HCT116 (cell line): ENCODE data around the gene ATG4B. TPM values are rescaled to one million over a fixed set of nuclear protein-coding genes. Genes with fewer than 3 reads are reported as not detected.
A peak's percentile ranks its signal among the peaks of the same experiment; 100 is the strongest.

Source experiments
- ATAC-seq: fragments of 200-7000 bp; cut with Tn5 transposase; 2 replicates; pipeline ENCODE4 v1.9.1; 2020; ENCODE audit warnings: mild to moderate bottlenecking, moderate library complexity
- BruUV-seq: library from RNA; stranded (reverse); fragments of 400-500 nt; replicated peaks from 2 replicates; lab custom pipeline; 2021; lab: Mats Ljungman, UMichigan
- CTCF ChIA-PET: fragments of 300-600 bp; sonication (Branson Sonifier 250); formaldehyde crosslinking; loops from one replicate; lab custom pipeline; 2021; ENCODE audit warnings: antibody characterized with exemption; lab: Charles Lee
- POLR2A ChIA-PET: fragments of 300-600, 350-600 bp; sonication (Branson Sonifier 250); formaldehyde crosslinking; loops from one replicate; lab custom pipeline; 2021; ENCODE audit warnings: antibody characterized with exemption; lab: Charles Lee
- RAD21 ChIA-PET, 2 experiments: fragments of 300-600 bp; sonication (Branson Sonifier 250); formaldehyde crosslinking; loops; one replicate each; lab custom pipeline; 2023; ENCODE audit warnings: low total read pairs in 2 of 2; ENCODE audit not compliant: uncharacterized antibody in 2 of 2, unreplicated experiment in 2 of 2, low non-redundant PET in 1 of 2; lab: Charles Lee
- DNase-seq: peaks from one replicate; pipeline ENCODE4 v3.0.0-alpha.2; 2010; ENCODE audit warnings: low read depth, low spot score
- H2AFZ ChIP-seq: fragments of 200-600 bp; shearing (Covaris generic), sonication (generic); 2 replicates; pipeline ENCODE4 v1.6.1; 2017; ENCODE audit warnings: low read depth, mixed run types, mixed read lengths, antibody characterized with exemption, low read length; ENCODE audit not compliant: poor library complexity, severe bottlenecking
- H3K27ac ChIP-seq: 2 replicates; pipeline ENCODE4 v1.5.1; 2012; ENCODE audit warnings: low read depth, low read length
- H3K27me3 ChIP-seq: fragments of 200-600 bp; sonication (generic); 2 replicates; pipeline ENCODE4 v1.6.1; 2016; ENCODE audit warnings: mixed run types, low read length, mixed read lengths; ENCODE audit not compliant: insufficient read depth
- H3K36me3 ChIP-seq, 2 experiments: fragments of 200-500 bp in 1 of 2; fragments of 200-600 bp in 1 of 2; sonication (Bioruptor generic) in 1 of 2; sonication (generic) in 1 of 2; 2 replicates each; pipeline versions ENCODE4 v1.5.1 to v1.6.1; 2014 to 2016; ENCODE audit warnings: low read length in 2 of 2, inconsistent platforms in 1 of 2, mixed read lengths in 1 of 2, mixed run types in 1 of 2; ENCODE audit not compliant: insufficient read depth in 2 of 2, control insufficient read depth in 1 of 2
- H3K4me1 ChIP-seq, 2 experiments: fragments of 200-600 bp in 1 of 2; sonication (generic) in 1 of 2; 2 replicates each; pipeline versions ENCODE4 v1.5.1 to v1.6.1; 2012 to 2017; ENCODE audit warnings: low read length in 2 of 2, inconsistent platforms in 1 of 2, mild to moderate bottlenecking in 1 of 2, mixed read lengths in 1 of 2, mixed run types in 1 of 2, moderate library complexity in 1 of 2; ENCODE audit not compliant: insufficient read depth in 2 of 2, control insufficient read depth in 1 of 2
- H3K4me2 ChIP-seq: fragments of 200-600 bp; sonication (generic); 2 replicates; pipeline ENCODE4 v1.6.1; 2017; ENCODE audit warnings: mixed run types, low read length, mixed read lengths
- H3K4me3 ChIP-seq, 2 experiments: fragments of 200-600 bp in 1 of 2; sonication (generic) in 1 of 2; replicated peaks in 1 of 2; 2 replicates each; pipeline ENCODE4 v1.5.1; 2011 to 2016; ENCODE audit warnings: low read length in 2 of 2, control low read depth in 1 of 2, low read depth in 1 of 2, mild to moderate bottlenecking in 1 of 2, mixed read lengths in 1 of 2, mixed run types in 1 of 2
- H3K79me2 ChIP-seq: fragments of 200-600 bp; sonication (generic); 2 replicates; pipeline ENCODE4 v1.6.1; 2017; ENCODE audit warnings: mild to moderate bottlenecking, mixed run types, low read length, moderate library complexity, mixed read lengths; ENCODE audit not compliant: insufficient read depth
- H3K9ac ChIP-seq: fragments of 200-600 bp; sonication (generic); 2 replicates; pipeline ENCODE4 v1.6.1; 2016; ENCODE audit warnings: low read length, mixed read lengths
- H3K9me2 ChIP-seq: fragments of 200-600 bp; sonication (generic), shearing (Covaris generic); 2 replicates; pipeline ENCODE4 v1.6.1; 2017; ENCODE audit warnings: mixed run types, mild to moderate bottlenecking, moderate library complexity; ENCODE audit not compliant: insufficient read depth
- H3K9me3 ChIP-seq, 2 experiments: fragments of 200-500 bp in 1 of 2; fragments of 200-600 bp in 1 of 2; sonication (Bioruptor generic) in 1 of 2; sonication (generic) in 1 of 2; 2 replicates each; pipeline ENCODE4 v1.6.1; 2014 to 2017; ENCODE audit warnings: low read length in 2 of 2, mixed read lengths in 2 of 2, inconsistent platforms in 1 of 2, low read depth in 1 of 2, mild to moderate bottlenecking in 1 of 2, mixed run types in 1 of 2, moderate library complexity in 1 of 2; ENCODE audit not compliant: control insufficient read depth in 1 of 2, insufficient read depth in 1 of 2
- H4K20me1 ChIP-seq: fragments of 200-600 bp; sonication (generic), shearing (Covaris generic); 2 replicates; pipeline ENCODE4 v1.6.1; 2017; ENCODE audit warnings: mixed run types, mild to moderate bottlenecking, moderate library complexity; ENCODE audit not compliant: insufficient read depth
- CBX3 ChIP-seq: IDR thresholded peaks from 2 replicates; pipeline ENCODE4 v1.6.1; 2012; ENCODE audit warnings: low read depth
- CEBPB ChIP-seq: IDR thresholded peaks from 2 replicates; pipeline ENCODE4 v1.6.1; 2012; ENCODE audit warnings: low read depth
- EGR1 ChIP-seq: IDR thresholded peaks from 2 replicates; pipeline ENCODE4 v1.6.1; 2012; ENCODE audit warnings: low read depth
- EZH2phosphoT487 ChIP-seq: fragments of 200-600 bp; IDR thresholded peaks from 2 replicates; pipeline ENCODE4 v1.6.1; 2018; ENCODE audit warnings: antibody characterized with exemption, borderline replicate concordance
- FOSL1 ChIP-seq: IDR thresholded peaks from 2 replicates; pipeline ENCODE4 v1.6.1; 2012; ENCODE audit warnings: low read depth
- MAX ChIP-seq: IDR thresholded peaks from 2 replicates; pipeline ENCODE4 v1.6.1; 2012
- ZFX ChIP-seq: fragments of 450-650 bp; IDR thresholded peaks from 2 replicates; pipeline ENCODE4 v1.6.1; 2017
- intact Hi-C: fragments of 100-400 bp; cut with micrococcal nuclease; formaldehyde crosslinking; loops from 2 replicates; pipeline ENCODE4 v1.10.0; 2022
- total RNA-seq: library from RNA; stranded (reverse); gene quantifications from one replicate; pipeline ENCODE4 v1.2.1, GENCODE V29; 2021; ENCODE audit not compliant: unreplicated experiment
- TF ChIP-seq, protein P1 (sequence below): IDR thresholded peaks from 2 replicates; pipeline ENCODE4 v1.6.1; 2012
- TF ChIP-seq, protein P2 (sequence below): IDR thresholded peaks from 2 replicates; pipeline ENCODE4 v1.6.1; 2012; ENCODE audit warnings: low read depth

The ATG4B gene
- total RNA-seq, 1 experiment from 2014 or later: 87.4 TPM

- Histone ChIP-seq H4K20me1 (no peaks in the 10 kb centered on the region), H3K27me3 (no peaks in the 10 kb centered on the region), H3K9me2 (no peaks in the 10 kb centered on the region), H3K4me3 (peak overlapping the region; percentile 61 to 69), H3K9ac (peak overlapping the region; percentile 82), H3K9me3 (peaks cover 5 to 6% of the 10 kb centered on the region in 2 experiments; a peak in 1 of 4 replicates), H3K36me3 (peaks cover 16 to 37% of the 10 kb centered on the region in 2 experiments; a peak in 3 of 4 replicates), H3K27ac (peak overlapping the region; percentile 80), H3K79me2 (peaks cover 28% of the 10 kb centered on the region), H3K4me2 (peak overlapping the region; percentile 97), H3K4me1 (peaks cover 12 to 25% of the 10 kb centered on the region in 2 experiments), H2AFZ (no peak overlapping the region)
- ChIA-PET CTCF (interaction anchor here (0.8 to 2.7 kb wide), 5 partner anchors 16 to 175 kb away, joined by 3 to 9 read pairs (median 3); partner anchors contain the start of gene DTYMK), POLR2A (interaction anchor here (1.6 to 2.6 kb wide), 2 partner anchors 15 to 31 kb away, joined by 5 to 9 read pairs; partner anchors contain the start of gene D2HGDH), RAD21 (no interaction called here)
- 0 out of 2 replicates have a peak, but pooled peaks have one; percentile 3 for TF ChIP-seq ZFX
- TF ChIP-seq FOSL1: no peak
- peak; percentile 2 for ATAC-seq
- BruUV-seq: no TSS peak
- intact Hi-C loops: loop anchor here (5.0 kb wide), 1 partner anchor 346 kb away; the partner anchor contains the start of gene FARP2
- DNase-seq: no peak
Measured at GRCh38 chr2:241703032-241703604, 65.6 kb downstream of the ATG4B start.

DNA sequence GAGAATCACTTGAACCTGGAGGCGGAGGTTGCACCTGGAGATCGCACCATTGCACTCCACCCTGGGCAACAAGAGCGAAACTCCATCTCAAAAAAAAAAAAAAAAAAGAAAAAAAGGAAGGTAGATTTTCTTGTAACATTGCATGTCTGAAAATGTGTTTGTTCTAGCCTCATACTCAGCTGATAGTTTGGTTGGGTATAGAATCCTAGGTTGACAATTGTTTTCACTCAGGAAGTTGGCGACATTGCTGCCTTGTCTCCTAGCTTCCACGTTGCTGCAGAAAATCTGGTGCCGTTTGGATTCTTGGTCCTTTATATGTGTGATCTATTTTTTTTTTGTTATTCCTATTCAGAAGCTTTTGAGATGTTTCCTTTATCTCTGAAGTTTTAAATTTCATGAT, 69.0 kb downstream of the ATG4B start:
- no peak overlapping the region for H3K9ac ChIP-seq
- BruUV-seq: no TSS peak
- H3K4me1 ChIP-seq: peaks cover 6 to 12% of the 10 kb centered on the region in 2 experiments; a peak in 3 of 4 replicates
- H3K4me2 ChIP-seq: no peak overlapping the region
- RAD21 ChIA-PET: no interaction called here
- H3K9me2 ChIP-seq: no peaks in the 10 kb centered on the region
- no peak overlapping the region for H2AFZ ChIP-seq
- peaks cover 5 to 6% of the 10 kb centered on the region in 2 experiments; a peak in 1 of 4 replicates for H3K9me3 ChIP-seq
- H3K27ac ChIP-seq: no peak overlapping the region
- TF ChIP-seq MAX (no peak), CBX3 (no peak), EGR1 (no peak), EZH2phosphoT487 (no peak), CEBPB (no peak)
- TF ChIP-seq, protein P1, sequence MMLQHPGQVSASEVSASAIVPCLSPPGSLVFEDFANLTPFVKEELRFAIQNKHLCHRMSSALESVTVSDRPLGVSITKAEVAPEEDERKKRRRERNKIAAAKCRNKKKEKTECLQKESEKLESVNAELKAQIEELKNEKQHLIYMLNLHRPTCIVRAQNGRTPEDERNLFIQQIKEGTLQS: no peak
- TF ChIP-seq, protein P2, sequence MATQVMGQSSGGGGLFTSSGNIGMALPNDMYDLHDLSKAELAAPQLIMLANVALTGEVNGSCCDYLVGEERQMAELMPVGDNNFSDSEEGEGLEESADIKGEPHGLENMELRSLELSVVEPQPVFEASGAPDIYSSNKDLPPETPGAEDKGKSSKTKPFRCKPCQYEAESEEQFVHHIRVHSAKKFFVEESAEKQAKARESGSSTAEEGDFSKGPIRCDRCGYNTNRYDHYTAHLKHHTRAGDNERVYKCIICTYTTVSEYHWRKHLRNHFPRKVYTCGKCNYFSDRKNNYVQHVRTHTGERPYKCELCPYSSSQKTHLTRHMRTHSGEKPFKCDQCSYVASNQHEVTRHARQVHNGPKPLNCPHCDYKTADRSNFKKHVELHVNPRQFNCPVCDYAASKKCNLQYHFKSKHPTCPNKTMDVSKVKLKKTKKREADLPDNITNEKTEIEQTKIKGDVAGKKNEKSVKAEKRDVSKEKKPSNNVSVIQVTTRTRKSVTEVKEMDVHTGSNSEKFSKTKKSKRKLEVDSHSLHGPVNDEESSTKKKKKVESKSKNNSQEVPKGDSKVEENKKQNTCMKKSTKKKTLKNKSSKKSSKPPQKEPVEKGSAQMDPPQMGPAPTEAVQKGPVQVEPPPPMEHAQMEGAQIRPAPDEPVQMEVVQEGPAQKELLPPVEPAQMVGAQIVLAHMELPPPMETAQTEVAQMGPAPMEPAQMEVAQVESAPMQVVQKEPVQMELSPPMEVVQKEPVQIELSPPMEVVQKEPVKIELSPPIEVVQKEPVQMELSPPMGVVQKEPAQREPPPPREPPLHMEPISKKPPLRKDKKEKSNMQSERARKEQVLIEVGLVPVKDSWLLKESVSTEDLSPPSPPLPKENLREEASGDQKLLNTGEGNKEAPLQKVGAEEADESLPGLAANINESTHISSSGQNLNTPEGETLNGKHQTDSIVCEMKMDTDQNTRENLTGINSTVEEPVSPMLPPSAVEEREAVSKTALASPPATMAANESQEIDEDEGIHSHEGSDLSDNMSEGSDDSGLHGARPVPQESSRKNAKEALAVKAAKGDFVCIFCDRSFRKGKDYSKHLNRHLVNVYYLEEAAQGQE: no peak
- TF ChIP-seq, all 23 proteins: peak for 0
- Histone ChIP-seq H3K4me3 (no peak overlapping the region), H3K79me2 (peaks cover 28% of the 10 kb centered on the region), H3K36me3 (peaks cover 24 to 48% of the 10 kb centered on the region in 2 experiments), H3K27me3 (no peaks in the 10 kb centered on the region), H4K20me1 (no peaks in the 10 kb centered on the region)
- CTCF ChIA-PET: no interaction called here
- intact Hi-C loops: no loop called here
- DNase-seq (no peak), ATAC-seq (no peak)
- POLR2A ChIA-PET: no interaction called here
